Upper lobe of left lung (tissue), 4 donors: Measurements from ENCODE around the gene ZFR.

Experiments
- POLR2A ChIP-seq, 4 donors: fragments of 450-650 bp; IDR thresholded peaks; one replicate each; pipeline ENCODE4 v1.5.1; 2016 to 2017; ENCODE audit warnings: antibody characterized with exemption in 4 of 4, mild to moderate bottlenecking in 2 of 4
- TF ChIP-seq, protein P1 (sequence below), 6 experiments: fragments of 450-650 bp in 4 of 6; fragments of 200-600 bp in 2 of 6; sonication (generic) in 2 of 6; IDR thresholded peaks; one replicate each; pipeline ENCODE4 v1.5.1; 2016 to 2019; ENCODE audit warnings: antibody characterized with exemption in 6 of 6

DNA sequence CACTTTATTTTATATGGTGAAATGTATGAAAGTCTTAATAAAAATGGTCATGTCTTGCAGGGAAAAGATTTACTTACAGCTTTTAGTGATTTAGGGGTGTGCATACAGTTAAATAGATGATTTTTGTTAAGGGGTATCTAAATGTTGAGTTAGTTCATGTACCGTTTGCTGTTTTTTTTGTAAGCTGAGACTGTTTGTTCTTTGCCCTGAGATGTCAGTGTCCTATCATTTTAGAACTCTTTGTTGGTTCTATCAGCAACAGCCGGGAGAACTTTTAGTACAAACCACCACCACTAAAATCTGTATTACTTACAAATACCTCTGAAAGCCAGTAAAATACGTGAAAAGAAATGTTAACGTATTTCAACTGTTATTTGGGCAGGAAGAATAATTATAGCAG, 75.5 kb downstream of the ZFR start:
- TF ChIP-seq, protein P1, sequence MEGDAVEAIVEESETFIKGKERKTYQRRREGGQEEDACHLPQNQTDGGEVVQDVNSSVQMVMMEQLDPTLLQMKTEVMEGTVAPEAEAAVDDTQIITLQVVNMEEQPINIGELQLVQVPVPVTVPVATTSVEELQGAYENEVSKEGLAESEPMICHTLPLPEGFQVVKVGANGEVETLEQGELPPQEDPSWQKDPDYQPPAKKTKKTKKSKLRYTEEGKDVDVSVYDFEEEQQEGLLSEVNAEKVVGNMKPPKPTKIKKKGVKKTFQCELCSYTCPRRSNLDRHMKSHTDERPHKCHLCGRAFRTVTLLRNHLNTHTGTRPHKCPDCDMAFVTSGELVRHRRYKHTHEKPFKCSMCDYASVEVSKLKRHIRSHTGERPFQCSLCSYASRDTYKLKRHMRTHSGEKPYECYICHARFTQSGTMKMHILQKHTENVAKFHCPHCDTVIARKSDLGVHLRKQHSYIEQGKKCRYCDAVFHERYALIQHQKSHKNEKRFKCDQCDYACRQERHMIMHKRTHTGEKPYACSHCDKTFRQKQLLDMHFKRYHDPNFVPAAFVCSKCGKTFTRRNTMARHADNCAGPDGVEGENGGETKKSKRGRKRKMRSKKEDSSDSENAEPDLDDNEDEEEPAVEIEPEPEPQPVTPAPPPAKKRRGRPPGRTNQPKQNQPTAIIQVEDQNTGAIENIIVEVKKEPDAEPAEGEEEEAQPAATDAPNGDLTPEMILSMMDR (IDR thresholded peaks at IDR 0.05), result no peak
- TF ChIP-seq POLR2A (IDR thresholded peaks at IDR 0.05), result no peak
